Measurements from ENCODE around the gene TMEM260. TPM values are rescaled to one million over a fixed set of nuclear protein-coding genes. Genes with fewer than 3 reads are reported as not detected.
A peak's percentile ranks its signal among the peaks of the same experiment; 100 is the strongest.
"Not testable (repeated sequence)": the region's sequence is repeated elsewhere in the genome, so short reads cannot be mapped to it uniquely, and the experiment has no call there.

The TMEM260 gene
- total RNA-seq, 3 donors from 2014 or later (not counting 1 experiment from before 2014, with no cell fraction given), result 16.7 to 21.3 (median 20.5) TPM

- Mint-ChIP-seq H3K36me3 (no peaks in the 10 kb centered on the region), H3K27ac (no peak overlapping the region), H3K9me3 (no peaks in the 10 kb centered on the region), H3K4me3 (no peak overlapping the region), H3K27me3 (ENCODE audit: low read depth in 2 of 2) (no peaks in the 10 kb centered on the region), H3K4me1 (peaks cover 17 to 22% of the 10 kb centered on the region in 2 donors)
- Histone ChIP-seq H3K36me3 (ENCODE audit: control insufficient read depth, insufficient read depth, low read length) (peaks cover 20% of the 10 kb centered on the region), H3K4me3 (ENCODE audit: low read length) (no peak overlapping the region), H3K4me1 (ENCODE audit: control insufficient read depth, insufficient read depth, low read length) (no peaks in the 10 kb centered on the region), H3K27ac (ENCODE audit: low read length) (no peak overlapping the region), H3K9me3 (ENCODE audit: control insufficient read depth, insufficient read depth, low read length) (no peaks in the 10 kb centered on the region), H3K27me3 (ENCODE audit: control insufficient read depth, insufficient read depth, low read length) (no peaks in the 10 kb centered on the region)
- no peak for ATAC-seq
- no peak for TF ChIP-seq CTCF (IDR thresholded peaks at IDR 0.05)
- no peak for DNase-seq
- intact Hi-C loops (cut with micrococcal nuclease), result no loop called here
- 97% methylated on average over 2 of the region's 2 CpGs for WGBS (ENCODE audit: insufficient coverage)
Observed at GRCh38 chr14:56603648-56604047, 24.1 kb downstream of the TMEM260 start.

GRCh38 chr14:56608689-56609088 lies 29.1 kb downstream of the TMEM260 start:
- peaks cover 42% of the 10 kb centered on the region for H3K36me3 ChIP-seq (ENCODE audit: control insufficient read depth, insufficient read depth, low read length)
- no peak overlapping the region for H3K4me3 Mint-ChIP-seq
- ATAC-seq, result no peak
- peaks cover 9 to 17% of the 10 kb centered on the region in 2 donors for H3K4me1 Mint-ChIP-seq
- no peaks in the 10 kb centered on the region for H3K27me3 ChIP-seq (ENCODE audit: control insufficient read depth, insufficient read depth, low read length)
- H3K27ac ChIP-seq (ENCODE audit: low read length), result no peak overlapping the region
- no peak for TF ChIP-seq CTCF (IDR thresholded peaks at IDR 0.05)
- DNase-seq, result no peak
- H3K36me3 Mint-ChIP-seq, result peaks cover 12% of the 10 kb centered on the region
- peak overlapping the region in 1 of 2 donors; percentile 29 for H3K27ac Mint-ChIP-seq
- H3K9me3 Mint-ChIP-seq, result no peaks in the 10 kb centered on the region
- no peaks in the 10 kb centered on the region for H3K27me3 Mint-ChIP-seq (ENCODE audit: low read depth in 2 of 2)
- no peak overlapping the region for H3K4me3 ChIP-seq (ENCODE audit: low read length)
- whole genome bisulfite sequencing (ENCODE audit: insufficient coverage), result 100% methylated on average over 2 of the region's 2 CpGs
- intact Hi-C loops (cut with micrococcal nuclease), result no loop called here
- H3K9me3 ChIP-seq (ENCODE audit: control insufficient read depth, insufficient read depth, low read length), result no peaks in the 10 kb centered on the region
- H3K4me1 ChIP-seq (ENCODE audit: control insufficient read depth, insufficient read depth, low read length), result no peaks in the 10 kb centered on the region

GRCh38 chr14:56611663-56612062 lies 32.1 kb downstream of the TMEM260 start:
- intact Hi-C loops (cut with micrococcal nuclease); H3K9me3 Mint-ChIP-seq; ATAC-seq; H3K27ac Mint-ChIP-seq; H3K4me1 ChIP-seq (ENCODE audit: control insufficient read depth, insufficient read depth, low read length); H3K4me1 Mint-ChIP-seq; H3K4me3 ChIP-seq (ENCODE audit: low read length); H3K27ac ChIP-seq (ENCODE audit: low read length); H3K27me3 Mint-ChIP-seq (ENCODE audit: low read depth in 2 of 2); DNase-seq; H3K9me3 ChIP-seq (ENCODE audit: control insufficient read depth, insufficient read depth, low read length); H3K4me3 Mint-ChIP-seq; H3K27me3 ChIP-seq (ENCODE audit: control insufficient read depth, insufficient read depth, low read length): not testable (repeated sequence)
- peaks cover 47% of the 10 kb centered on the region for H3K36me3 ChIP-seq (ENCODE audit: control insufficient read depth, insufficient read depth, low read length)
- WGBS (ENCODE audit: insufficient coverage), result no CpG with 5 or more reads among the region's 2 CpGs
- H3K36me3 Mint-ChIP-seq, result peaks cover 12% of the 10 kb centered on the region

GRCh38 chr14:56617084-56617483 lies 37.5 kb downstream of the TMEM260 start:
- H3K4me3 Mint-ChIP-seq, result no peak overlapping the region
- Histone ChIP-seq H3K27ac (ENCODE audit: low read length) (no peak overlapping the region), H3K36me3 (ENCODE audit: control insufficient read depth, insufficient read depth, low read length) (peaks cover 48% of the 10 kb centered on the region), H3K4me1 (ENCODE audit: control insufficient read depth, insufficient read depth, low read length) (no peaks in the 10 kb centered on the region), H3K4me3 (ENCODE audit: low read length) (no peak overlapping the region), H3K9me3 (ENCODE audit: control insufficient read depth, insufficient read depth, low read length) (no peaks in the 10 kb centered on the region), H3K27me3 (ENCODE audit: control insufficient read depth, insufficient read depth, low read length) (no peaks in the 10 kb centered on the region)
- ATAC-seq (no peak), DNase-seq (no peak)
- no peaks in the 10 kb centered on the region for H3K27me3 Mint-ChIP-seq (ENCODE audit: low read depth in 2 of 2)
- intact Hi-C loops (cut with micrococcal nuclease), result no loop called here
- no peaks in the 10 kb centered on the region for H3K9me3 Mint-ChIP-seq
- H3K27ac Mint-ChIP-seq, result no peak overlapping the region
- H3K36me3 Mint-ChIP-seq, result peaks cover 7% of the 10 kb centered on the region
- H3K4me1 Mint-ChIP-seq, result no peaks in the 10 kb centered on the region
- TF ChIP-seq CTCF (IDR thresholded peaks at IDR 0.05), result no peak
